Stimulated activated CD4-positive, alpha-beta T cell treated with anti-CD3 and anti-CD28 coated beads, Interleukin-2, amount 100 ng/mL, for 4 hours (primary cell): ENCODE results near the gene PRKCZ.

Experiments used
- DNase-seq: peaks from one replicate; pipeline ENCODE4 v3.0.0-alpha.2; 2020; ENCODE audit warnings: low read depth

PRKCZ gene

DNA sequence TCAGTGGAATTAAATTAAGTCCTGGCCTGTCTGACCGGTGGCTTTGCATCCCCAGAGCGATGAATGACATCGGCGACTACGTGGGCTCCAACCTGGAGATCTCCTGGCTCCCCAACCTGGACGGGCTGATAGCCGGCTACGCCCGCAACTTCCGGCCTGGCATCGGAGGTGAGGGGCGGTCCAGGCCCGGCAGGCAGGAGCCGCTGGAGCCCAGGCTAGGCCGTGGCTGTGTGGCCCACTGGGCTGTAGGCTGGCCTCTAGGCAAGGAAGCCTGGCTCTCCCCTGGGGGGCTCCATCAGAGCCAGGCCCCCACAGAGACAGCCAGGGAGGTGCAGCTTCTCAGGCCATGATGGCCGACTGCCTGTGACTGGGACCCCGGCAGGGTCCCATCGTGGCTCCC is 25.3 kb upstream of the PRKCZ start:
- no peak for DNase-seq

DNA sequence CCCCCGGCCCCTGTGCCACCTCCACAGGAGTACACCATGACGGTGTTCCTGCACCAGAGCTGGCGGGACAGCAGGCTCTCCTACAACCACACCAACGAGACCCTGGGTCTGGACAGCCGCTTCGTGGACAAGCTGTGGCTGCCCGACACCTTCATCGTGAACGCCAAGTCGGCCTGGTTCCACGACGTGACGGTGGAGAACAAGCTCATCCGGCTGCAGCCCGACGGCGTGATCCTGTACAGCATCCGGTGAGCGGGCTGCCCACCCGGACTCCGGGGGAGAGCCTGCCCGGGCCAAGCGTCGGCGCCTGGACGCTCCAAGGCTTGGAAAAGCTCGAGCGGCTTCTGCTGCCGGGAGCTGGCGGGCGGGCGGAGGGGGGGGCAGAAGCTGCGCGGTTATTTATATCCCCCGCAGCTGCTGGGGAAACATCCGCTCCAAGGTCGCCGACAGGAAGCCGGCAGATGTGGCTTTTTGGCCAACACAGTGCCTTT is 24.7 kb upstream of the PRKCZ start:
- no peak for DNase-seq

DNA sequence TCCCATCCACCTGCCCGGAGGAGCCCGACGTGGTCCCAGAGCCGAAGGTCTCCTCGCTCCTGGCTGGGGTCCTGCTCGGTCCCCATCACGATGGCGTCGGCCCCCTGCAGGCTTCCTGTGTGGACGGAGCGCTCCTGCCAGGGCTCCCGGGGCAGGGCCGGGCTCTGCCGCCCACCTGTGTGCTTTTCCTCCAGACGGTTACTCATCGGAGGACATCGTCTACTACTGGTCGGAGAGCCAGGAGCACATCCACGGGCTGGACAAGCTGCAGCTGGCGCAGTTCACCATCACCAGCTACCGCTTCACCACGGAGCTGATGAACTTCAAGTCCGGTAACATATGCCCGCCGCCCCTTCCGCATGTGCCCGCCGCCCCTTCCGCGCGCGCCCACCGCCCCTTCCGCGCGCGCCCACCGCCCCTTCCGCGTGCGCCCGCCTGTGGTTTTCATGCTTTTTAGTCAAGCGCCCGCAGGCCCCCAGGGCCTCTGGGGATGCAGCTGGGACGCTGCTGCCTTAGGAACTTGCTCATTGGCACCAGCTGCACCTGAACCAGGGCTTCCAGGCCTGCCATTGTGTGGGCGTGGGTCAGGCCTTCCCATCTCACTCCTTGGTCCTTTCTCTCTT is 22.1 kb upstream of the PRKCZ start:
- no peak for DNase-seq

DNA sequence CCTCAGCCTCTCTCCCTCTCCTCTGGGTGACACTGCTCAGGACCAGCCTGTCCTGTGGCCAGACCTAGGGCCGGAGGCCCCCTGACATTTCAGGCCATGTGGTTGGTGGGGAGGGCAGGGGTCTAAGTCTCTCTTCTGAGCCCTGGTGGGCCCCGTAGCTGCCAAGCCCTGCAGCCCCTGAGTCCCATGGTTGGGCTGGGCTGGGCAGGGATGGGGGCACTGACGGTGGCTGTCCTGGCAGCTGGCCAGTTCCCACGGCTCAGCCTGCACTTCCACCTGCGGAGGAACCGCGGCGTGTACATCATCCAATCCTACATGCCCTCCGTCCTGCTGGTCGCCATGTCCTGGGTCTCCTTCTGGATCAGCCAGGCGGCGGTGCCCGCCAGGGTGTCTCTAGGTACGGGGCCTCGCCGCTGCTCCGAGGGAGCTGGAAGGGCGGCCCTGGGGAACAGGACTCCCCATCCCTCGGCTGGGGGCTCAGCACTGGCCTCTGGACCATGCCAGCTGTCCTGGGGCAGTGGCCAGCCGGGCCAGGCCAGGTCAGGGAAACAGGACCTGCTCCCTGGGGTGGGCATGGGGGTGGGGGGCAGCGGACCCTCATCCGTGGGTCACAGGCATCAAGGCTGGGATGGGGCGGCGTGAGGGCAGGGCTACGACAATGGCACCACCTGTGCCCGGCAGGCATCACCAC is 21.2 kb upstream of the PRKCZ start:
- no peak for DNase-seq

DNA sequence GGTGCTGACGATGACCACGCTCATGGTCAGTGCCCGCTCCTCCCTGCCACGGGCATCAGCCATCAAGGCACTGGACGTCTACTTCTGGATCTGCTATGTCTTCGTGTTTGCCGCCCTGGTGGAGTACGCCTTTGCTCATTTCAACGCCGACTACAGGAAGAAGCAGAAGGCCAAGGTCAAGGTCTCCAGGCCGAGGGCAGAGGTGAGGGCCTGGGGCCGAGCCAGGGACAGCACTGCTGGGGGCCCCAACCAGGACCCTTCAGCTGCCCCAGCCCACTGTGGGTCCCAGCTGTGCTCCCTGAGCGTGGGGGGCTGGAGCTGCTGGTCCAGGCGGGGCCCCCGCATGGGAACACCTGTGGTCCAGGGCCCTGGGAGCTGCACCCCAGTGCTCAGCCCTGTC is 20.6 kb upstream of the PRKCZ start:
- DNase-seq = no peak

DNA sequence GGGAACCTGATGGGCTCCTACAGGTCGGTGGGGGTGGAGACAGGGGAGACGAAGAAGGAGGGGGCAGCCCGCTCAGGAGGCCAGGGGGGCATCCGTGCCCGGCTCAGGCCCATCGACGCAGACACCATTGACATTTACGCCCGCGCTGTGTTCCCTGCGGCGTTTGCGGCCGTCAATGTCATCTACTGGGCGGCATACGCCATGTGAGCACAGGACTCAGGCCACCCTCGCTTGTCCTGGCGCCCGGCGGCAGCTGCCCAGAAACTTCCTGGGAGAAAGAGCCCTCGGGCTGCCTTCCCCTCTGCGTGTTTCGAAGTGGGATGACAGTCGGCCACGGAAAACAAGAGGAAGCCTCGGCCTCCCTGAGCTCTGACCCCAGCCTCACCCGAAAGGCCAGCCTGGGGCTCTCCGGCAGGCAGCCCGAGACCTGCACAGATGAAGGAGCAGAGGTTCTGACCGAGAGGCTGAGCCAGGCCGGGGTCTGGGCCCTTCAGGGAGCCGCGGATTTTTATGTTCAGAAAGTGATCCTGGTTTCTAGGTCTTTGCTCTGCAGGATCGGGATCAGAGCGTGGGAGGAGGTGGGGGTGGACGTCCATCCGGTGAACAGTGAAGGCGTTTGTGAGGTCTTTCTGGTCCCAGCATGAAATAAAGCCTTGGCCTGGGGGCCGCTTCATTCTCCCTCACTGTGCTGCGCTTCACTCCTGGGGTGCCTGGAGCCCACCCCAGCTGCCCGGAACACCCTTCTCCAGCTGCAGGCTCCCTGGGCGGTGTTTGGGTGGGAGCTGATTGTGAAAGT is 19.9 kb upstream of the PRKCZ start:
- no peak for DNase-seq

DNA sequence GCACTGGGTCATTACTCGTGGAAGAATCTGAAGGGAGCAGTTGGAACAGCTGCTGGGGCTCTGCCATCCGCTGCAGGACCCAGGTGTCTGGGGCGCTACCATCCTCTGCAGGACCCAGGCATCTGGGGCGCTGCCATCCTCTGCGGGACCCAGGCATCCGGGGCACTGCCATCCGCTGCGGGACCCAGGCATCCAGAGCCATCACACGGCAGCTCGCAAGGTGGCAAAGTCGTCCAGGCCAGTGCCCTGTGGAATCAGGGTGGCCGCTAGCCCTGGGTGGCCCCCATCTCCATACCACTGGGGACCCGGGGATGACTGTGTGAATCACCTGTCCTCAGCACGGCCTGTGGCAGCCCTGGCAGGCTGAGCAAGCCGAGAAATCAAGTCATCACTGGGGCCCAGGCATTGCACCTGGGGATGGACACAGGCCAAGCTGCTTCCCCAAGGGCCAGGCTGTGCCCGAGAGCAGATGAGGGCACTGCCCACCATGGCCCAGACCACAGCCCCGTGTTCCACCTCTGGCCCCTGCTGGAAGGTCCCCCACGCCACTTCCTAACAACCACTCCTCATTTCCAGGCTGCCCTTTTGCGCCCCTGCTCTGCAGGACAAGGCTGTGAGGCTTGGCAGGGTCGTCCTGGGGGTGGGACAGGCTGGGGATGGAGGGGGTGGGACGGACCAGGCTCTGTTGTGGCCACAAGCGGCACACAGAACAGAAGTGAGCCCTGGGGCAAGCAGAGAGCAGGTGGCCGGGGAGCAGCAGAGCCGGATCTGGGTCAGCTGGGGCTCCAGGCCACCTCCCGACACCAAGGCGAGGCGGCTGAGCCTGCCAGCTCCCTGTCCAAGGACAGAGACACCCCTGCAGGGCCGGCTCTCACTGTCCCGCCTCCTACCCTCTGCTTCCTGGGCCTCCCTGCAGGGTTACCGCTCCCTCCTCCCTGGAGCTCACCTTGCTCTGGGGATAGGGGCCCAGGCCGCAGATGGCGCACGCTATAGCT is 18.4 kb upstream of the PRKCZ start:
- DNase-seq = no peak

DNA sequence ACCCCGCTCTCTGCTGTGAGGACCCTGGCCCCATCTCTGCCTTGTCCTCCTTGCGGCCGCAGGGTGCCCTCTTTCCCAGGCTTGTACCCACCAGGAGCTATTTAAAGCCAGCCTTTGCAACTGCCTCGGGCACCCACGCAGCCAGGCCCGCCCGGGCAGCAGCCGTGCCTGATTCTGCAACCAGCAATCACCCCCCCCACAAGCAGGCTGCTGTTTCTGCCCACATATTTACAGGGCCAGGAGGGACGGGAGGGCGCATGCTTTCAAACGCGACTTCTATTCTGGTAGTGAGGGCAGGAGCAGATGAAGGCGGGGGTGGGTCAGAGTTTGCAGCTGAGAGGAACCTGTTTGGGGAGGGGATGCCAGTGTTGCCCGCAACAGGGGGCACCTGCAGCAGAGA is 17.5 kb upstream of the PRKCZ start:
- no peak for DNase-seq

DNA sequence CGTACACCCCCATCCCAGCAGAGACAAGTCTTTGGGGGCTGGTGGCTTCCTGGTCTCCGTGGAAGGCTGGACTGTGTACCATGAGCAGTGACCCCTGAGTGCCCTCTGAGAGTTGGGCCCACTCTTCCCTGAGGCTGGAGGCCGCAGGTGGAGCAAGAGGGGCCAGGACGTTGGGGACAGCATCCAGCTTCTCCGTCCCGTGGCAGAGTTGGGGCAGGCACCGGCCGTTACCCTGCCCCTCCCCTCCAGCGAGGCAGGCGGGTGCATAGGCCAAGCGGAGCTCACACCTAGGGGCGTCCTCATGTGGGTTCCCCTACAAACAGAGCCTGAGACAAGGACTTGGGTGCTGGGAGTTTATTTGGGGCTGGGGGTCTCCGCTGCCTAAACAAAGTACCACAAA is 17.0 kb upstream of the PRKCZ start:
- no peak for DNase-seq

DNA sequence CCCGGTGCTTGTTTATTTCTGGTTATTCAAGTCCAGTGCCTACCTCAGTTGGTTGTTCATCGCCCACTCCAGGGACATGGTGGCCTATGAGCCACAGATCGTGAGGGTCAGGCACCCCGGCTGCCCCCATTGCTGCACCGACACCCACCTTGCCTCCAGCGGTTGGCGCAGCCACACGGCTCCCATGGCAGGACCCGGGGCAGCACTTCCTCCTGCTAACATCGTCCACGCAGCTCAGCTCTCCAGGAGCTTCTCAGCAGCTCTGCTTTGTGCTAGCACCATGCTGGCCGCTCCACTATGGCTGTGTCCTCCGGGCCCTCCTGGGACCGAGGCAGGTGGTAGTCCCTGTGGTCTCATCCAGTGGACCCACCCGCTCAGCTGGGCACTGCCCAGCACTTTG is 13.9 kb upstream of the PRKCZ start:
- no peak for DNase-seq

DNA sequence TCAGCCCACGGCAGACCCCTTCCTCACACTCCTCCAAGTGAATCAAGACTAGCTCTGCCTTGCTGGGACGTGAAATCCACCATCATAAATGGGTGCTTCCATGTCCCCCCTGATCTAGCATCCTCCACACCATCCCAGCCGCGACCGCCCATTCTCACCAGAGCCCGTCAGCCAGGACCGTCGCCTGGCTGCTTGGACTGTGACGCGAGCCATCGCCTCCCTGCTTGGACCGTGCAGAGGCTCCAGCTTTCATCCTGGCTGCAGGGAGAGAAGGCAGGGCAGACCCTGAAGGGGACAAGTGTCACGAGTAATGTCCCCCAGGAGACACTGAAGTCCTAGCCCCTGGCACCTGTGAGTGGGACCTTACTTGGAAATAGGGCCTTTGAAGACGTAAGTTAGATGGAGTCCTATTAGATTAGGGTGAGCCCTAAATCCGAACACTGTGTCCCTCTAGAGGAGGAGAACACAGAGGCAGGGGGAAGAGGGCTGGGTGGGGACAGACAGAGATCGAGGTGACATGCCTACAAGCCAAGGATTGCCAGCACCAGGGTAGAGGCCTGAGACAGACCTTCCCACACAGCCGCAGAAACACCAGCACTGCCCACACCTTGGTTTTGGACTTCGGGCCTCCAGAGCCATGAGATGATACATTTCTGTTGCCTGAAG is 12.8 kb upstream of the PRKCZ start:
- DNase-seq = no peak

DNA sequence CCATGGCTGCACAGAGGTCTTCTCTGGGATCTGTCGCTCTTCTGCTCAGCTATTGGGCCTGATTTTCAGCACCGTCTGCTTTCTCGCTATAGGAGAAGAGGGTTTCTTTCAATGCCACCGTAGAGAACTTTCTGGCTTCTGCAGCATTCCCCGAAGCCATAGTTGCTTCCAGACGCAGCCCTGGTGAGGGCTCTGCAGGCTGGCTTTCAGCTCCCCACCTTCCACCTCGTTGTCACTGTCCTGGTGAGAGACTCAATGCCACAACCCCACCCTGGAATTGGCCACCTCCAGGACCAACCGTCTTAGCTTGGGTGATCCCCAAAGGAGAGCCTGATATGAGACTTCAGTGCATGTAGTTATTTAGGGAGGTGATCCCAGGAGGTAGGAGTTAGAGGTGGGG is 12.0 kb upstream of the PRKCZ start:
- no peak for DNase-seq

DNA sequence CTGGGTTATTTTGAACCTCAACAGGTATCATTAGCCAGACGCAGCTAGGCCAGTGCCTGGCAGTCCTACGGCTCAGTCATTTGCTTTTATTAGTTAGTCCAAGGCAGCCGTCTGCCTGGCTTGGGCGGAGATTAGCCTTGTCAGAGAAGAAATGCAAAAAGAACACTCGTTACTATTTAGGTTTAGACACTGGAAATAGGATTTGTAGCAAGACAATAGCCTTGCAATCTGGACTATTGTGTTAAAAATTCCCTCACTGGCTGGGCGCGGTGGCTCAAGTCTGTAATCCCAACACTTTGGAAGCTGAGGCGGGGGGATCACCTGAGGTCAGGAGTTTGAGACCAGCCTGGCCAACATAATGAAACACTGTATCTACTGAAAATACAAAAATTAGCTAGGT is 11.0 kb upstream of the PRKCZ start:
- no peak for DNase-seq

DNA sequence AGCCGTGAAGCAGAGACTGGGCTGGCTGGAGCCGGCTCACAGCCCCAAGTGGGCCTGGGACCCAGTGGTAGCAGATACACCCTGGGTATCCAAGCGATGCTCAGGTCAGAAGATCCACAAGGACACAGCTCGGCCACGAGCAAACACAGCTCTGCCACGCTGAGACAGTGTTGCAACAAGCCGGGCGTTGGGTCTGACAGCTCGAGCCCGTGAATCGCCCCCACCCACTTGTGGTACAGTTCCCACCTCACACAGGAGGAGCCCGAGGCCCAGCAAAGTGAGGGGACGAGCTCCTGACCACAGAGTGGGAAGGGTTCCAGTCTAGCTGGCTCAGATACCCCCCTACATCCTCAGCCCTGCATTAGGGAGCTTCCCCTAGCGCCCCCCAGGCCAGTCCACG is 8.9 kb upstream of the PRKCZ start:
- DNase-seq = no peak

DNA sequence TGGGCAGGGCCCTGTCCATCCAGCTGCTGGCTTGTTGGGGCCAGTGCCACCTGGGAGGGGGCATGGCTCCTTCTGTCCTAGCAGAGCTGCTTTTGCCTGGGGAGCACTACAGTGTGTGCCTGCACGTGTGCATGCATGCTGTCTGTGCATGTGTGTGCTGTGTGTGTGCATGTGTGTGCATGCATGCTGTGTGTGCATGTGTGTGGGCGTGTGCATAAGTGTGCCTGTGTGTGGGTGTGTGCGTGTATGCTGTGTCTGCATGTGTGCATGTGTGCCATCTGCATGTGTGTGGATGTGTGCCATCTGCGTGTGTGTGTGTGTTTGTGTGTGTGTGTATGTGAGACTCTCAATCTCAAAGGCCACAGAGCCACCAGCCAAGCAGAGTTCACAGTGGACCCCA is 8.3 kb upstream of the PRKCZ start:
- no peak for DNase-seq

DNA sequence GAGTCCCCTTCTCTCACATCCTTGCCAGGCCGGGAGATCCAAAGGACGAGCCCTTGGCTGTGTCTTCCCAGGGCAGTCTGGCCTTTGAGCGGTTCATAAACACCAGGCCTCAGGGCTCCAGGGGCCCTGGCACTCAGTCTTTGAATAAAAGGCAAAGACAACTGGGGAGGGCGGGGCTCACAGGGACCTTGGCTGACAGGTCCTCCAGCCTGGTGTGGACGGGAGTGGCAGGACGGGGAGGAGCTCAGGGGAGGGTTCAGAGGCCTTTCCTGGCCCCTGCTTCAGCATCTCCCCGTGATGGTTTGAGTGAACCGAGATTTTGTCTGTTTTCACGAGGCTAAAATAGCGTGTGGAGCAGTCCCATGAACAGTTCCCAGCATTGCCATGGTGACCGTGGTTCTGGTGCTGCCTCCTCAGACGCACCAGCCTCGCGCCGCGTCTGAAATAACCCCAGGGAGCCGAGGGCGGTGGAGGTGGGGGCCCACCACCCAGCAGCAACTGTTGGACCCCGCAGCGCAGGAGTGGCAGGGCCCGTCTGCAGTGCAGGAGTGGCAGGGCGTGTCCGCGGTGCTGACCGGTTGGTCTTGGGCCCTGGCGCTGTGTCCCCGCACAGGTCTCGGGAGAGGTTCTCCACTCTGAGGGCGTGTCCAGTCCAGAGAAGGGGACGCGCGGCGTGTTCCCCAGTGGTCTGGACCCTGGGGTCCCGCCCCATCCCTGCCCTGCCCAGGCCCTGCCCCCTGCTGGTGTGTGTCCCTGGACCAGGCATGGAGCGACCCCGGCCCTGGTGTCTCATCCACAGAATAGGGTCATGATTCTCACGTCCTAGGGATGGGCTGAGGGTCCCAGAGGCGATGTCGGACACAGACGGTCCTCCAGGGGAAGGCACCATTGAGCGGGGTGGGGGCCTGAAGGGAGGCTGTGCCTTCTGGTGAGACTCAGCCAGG is 7.1 kb upstream of the PRKCZ start:
- DNase-seq = no peak

DNA sequence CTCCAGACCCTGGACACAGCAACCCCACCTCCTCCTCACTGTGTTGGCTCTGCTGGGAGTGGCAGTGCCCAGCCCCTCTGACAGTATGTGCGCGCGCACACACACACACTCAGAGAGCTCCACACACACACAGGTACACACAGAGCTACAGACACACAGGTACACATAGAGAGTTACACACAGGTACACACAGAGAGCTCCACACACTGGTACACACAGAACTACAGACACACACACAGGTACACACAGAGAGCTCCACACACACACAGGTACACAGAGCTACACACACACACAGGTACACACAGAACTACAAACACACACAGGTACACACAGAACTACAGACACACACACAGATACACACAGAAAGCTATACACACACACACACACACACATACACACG is 6.3 kb upstream of the PRKCZ start:
- no peak for DNase-seq

DNA sequence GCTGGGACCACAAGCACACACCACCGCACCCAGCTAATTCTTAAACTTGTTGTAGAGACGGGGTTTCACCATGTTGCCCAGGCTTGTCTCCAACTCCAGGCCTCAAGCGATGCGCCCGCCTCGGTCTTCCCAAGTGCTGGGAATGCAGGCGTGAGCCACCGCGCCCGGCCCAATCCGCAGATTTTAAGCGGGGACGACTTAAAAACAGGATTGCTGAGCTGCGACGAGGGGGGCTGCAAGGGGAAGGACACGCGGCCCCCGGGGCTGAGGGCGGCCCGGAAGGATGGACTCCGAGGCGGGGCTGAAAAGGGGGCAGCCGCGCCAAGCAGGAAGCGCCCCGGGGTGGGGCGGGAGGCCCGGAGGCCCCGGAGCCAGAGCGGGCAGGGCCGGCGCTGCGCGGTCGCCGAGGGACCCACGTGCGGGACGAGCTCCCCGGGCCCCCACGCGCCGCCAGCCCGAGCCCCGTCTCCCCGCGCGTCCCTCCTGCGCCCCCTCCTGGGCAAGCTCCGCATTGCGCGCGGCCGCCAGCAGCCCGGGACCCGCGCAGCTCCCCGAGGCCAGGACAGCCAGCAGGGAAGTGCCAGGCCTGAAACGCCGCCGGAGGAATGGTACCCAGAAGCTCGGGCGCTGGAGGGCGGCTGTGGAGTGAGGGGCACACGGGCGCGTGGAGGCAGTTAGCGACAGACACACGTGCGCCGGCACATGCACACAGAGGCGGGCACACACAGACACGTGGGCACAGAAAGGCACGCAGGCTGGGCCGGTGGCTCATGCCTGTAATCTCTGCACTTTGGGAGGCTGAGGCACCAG is 5.5 kb upstream of the PRKCZ start:
- DNase-seq = peak; percentile 76

DNA sequence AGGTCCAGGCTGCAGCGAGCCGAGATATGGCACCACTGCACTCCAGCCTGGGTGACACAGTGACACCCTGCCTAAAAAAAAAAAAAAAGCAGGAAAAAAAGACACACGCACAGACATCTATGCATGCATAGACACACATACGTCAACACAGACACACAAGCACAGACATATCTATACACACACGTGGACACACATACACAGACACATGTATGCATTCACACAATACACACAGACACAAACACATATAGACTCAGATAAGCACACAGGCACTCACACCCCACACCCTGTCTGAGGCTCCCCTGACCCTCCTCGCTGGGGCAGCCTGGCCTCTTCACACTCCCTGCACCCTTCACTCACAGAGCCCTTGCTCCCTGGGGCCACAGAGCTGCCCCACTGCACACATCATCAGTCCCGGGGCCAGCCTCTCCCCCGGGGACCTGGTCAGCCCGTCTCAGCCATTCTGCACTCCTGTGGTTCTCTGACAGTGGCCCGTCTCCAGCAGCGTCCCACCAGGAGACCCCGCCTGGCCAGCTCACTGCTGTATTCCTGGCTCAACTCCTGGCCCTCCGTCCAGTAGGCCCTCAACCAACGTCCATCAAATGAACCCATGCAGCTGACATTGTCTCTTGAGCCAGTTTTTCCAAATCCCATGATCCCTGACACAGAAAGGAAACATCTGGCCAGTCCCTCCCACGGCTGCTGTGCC is 4.6 kb upstream of the PRKCZ start:
- DNase-seq = no peak
